GM19351 (cell line): ENCODE data around the gene SORCS3.

Experiments
- ATAC-seq: cut with Tn5 transposase; IDR thresholded peaks from one replicate; pipeline ENCODE4 v1.9.1; 2021; ENCODE audit warnings: mild to moderate bottlenecking, moderate library complexity; ENCODE audit not compliant: unreplicated experiment

The SORCS3 gene

DNA sequence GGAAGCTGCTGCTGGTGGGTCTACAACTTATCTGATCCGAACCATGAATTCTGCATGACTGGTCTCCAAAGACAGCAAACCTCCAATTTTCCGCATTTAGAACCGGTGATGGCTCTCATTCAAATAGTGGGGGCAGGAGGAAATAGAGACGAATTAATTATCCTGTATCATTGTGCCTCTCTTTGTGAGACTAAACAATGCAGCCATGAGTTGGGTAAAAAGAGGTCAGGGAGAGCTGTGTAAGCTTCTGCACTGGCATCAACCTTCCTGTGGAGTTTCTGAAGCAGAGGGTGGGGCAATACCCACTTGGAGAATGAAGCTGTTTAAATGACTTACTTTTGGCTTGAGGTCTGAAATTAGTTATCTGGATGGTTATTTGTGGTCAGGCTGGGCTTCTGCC lies 266.4 kb downstream of the SORCS3 start:
- no peak for ATAC-seq

DNA sequence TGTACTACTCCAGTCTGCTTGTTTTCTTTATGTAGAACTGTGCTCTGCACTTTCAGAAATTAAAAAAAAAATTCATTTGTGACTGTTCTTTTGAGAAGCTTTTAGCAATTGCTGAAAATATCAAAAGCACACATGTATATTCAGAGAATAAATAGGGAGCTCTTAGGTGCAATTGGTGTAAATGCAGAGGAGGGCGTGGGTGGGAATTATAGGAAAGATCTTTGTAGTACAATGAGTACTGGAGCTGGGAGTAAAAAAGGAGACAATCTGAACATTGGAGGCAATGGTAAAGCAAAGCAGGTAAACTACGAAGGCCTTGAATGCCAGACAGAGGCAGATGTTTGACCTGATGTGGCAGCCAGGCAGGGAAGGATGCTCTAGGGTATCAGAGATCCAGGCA lies 267.5 kb downstream of the SORCS3 start:
- ATAC-seq: no peak

DNA sequence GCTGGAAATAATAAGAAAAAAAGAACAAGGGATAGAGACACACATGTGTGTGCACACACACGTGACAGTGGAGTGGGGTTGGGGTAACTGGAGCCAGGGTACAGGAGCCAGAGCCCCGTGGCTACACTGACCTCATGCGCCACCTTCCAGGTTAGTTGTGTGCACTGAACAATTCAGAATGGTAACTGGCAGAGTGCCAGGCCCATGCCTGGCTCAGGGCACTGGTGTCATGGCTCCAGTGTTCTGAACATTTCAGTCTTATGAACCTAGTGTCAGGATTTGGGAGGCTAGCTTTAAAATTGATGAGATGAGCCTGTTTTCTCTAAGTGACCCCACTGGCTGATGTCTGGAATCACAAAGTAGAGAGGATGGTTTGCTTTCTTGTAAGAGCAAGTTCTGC lies 269.6 kb downstream of the SORCS3 start:
- no peak for ATAC-seq

GRCh38 chr10:104913390-104913789 lies 272.3 kb downstream of the SORCS3 start:
- ATAC-seq: no peak

GRCh38 chr10:104920476-104920875 lies 279.4 kb downstream of the SORCS3 start:
- ATAC-seq: no peak

DNA sequence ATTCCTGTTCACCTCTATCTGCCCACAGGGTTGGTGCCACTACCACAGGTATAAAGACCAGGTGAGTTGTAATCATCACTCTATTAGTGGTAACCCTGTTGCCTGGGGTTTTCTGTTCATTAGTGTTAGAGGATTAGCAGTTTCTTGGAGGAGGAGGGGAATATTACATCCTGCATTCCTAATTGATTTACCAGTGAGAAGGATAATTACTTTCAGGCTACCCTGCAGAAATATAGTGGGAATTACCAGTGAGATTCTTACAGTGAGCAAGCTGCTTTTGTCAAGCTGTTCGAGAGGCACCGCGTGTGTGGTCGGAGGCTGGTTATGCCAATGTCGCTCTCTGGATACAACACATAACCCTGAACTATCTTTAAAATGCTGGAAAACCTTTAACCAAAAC lies 280.7 kb downstream of the SORCS3 start:
- no peak for ATAC-seq

DNA sequence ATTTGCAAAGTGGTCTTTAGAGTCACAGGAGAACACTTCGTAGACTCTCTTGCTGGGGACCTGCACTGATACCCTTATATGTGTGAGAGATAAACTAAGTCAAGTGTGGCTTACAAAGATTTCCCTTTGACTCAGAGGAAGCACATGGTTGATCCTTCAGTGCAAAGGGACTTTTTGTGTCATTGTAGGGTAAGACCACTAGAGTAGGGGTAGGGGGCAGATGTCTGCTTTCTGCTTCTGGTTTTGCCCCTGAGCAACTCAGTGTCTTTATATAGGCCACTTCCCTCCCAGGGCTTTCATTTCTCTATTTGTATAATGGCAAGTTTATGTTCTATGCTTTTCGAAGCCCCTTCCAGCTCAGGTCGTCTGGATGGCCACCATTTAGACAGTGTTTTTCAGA lies 281.7 kb downstream of the SORCS3 start:
- peak; percentile 69 for ATAC-seq

DNA sequence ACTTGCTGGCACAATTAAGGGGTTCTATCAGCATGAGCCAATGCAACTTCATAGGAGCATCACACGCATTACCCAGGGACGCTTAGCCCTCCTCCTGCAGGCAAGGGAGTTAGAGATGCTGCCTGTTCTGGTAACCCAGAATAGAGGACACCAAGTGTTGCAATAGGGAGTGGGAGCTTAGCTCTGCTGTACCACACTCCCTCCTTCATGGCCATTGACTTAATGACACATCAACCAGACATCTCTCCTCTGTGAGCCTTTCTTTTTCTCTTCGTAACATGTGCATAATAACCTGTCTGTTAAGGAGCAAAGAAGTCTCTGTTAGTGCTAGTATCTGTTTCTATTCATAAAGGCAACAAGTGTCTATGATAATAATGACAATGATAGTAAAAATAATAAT lies 282.4 kb downstream of the SORCS3 start:
- no peak for ATAC-seq

DNA sequence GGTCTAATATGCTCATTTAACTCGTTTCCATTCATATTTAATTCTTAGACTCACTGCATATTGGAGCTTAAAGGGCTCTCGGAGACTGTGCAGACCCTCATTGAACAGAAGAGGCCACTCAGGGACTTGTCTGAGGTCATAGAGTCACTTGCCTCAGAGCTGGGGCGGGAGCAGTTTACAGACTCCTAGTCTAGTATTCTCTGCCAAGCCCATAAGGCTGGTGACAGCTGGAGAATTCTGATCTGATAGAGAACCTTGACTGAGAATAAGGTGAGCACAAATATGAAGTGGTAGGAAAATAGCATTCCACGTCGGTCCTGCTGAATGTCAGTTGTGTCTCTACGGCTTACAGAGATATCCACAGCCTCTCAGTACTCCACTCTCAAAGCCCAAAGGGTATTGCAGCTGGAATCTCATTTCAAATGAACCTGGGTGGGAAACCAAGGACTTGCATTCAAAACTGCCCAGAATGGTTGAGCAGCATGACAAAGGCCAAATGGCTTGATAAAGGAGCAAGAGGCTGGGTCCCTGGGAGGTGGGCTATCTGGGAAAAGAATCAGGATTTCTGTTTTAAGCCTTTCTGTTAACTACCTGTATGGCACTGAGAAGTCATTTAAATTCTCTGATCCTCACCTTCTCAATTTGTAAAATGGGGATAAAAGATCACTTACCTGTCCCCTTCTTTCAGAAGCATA lies 283.2 kb downstream of the SORCS3 start:
- no peak for ATAC-seq

GRCh38 chr10:104925232-104925851 lies 284.3 kb downstream of the SORCS3 start:
- no peak for ATAC-seq

GRCh38 chr10:104928734-104929133 lies 287.6 kb downstream of the SORCS3 start:
- ATAC-seq: no peak

- no peak for ATAC-seq
These were observed 290.6 kb downstream of the SORCS3 start for GRCh38 chr10:104931612-104932134.

- ATAC-seq: no peak
These were observed 294.6 kb downstream of the SORCS3 start for GRCh38 chr10:104935656-104936055.

DNA sequence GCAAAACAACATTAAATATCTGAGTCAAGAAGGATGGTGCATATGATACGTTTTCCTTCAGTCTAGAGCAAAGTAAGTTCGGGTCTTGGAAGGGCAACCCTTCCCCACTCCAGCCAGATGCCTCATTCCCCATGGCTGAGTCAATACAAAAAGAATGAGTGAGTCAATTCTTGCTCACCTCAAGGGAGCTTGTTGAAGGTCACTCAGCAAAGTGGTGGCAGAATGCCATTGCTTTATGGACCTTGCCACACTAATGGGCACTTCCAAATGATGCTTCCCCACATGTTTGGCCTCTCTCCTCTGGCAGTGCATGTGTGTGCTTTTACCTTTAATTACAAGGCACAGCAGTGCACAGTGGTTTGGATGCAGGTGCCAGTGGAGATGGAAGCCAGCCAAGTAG lies 296.5 kb downstream of the SORCS3 start:
- ATAC-seq: no peak

DNA sequence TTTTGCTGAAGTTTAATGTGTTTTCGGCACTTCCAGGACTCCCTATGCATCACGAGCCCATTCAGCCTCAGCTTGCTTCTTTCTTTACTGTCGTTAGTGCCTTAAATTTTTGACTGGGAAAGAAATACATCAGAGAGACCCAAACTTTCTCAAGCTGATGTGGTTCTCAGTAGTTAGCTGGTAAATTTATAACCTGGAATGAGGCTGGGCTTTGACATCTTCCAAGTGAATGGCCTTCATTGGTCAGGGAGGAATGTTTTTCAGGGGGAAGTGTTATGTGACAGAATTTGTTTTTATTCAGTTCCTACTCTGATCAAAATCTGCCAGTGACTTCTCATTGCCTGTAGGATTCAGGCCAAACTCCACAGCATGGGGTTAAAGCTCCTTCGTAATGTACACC lies 296.9 kb downstream of the SORCS3 start:
- ATAC-seq: no peak

- no peak for ATAC-seq
These were observed 300.6 kb downstream of the SORCS3 start for GRCh38 chr10:104941662-104942061.

- ATAC-seq: no peak
These were observed 306.2 kb downstream of the SORCS3 start for GRCh38 chr10:104947314-104947713.

DNA sequence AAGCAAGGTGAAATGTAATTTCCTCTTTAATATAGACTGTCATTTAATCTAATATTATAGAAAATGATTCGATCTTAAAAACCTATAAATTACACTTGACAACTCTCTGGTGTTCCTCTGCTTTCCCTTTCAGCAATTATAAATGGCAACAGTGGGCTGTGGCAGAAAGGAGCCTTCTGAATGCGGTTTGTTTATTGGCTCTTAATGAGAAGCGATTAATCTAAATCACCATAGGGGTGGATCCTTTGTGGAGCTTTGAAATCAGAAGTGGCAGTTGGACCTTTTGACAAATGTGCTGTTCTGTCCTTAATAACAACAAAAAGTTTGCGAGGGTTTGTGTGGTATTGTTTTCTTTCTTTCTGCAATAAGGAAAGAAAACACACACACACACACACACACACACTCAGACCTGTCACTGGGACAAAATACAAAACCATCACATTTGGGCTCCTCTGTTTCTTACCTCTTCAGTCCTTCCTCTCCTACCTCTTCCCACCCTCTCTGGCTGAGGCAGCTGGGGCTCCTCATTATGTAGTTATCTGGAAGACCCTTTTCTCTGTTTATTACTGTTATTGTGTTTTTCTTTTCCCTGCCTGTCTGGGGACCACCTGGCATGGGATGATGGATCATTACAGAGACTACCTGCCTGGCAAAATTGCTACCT lies 316.2 kb downstream of the SORCS3 start:
- ATAC-seq: no peak

DNA sequence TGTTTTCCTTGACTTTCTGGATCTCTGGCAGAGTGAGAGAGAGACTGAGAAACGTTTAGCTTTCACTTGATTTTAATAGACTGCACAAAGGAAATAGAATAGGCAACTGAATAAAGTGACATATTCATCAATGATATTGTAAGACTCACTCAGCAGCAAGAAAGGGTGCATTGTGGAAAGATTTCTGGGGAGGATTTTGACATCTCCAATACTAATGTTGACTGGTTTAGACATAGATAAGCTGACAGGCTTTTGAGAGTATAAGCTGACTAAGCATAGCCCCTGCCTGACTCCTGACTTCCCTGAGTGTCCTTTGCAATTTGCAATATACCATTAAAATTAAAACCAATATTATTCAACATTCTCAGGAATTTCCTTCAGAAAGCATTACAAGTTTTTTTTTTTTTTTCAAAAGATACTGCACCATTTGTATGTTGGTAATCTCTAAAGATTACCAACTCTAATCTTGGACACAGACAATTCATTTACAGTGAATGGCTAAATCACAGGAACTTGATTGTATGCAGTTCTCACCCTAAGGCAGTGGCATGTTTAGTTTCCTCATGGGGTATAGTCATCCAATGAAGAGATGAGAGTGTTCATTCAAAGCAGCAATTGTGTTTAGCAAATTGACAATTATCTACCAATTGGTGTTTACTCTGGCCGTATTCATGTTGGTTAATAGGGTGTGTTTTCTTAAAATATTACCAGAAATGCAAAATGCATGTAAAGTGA lies 325.6 kb downstream of the SORCS3 start:
- ATAC-seq: no peak

GRCh38 chr10:104980368-104980767 lies 339.3 kb downstream of the SORCS3 start:
- no peak for ATAC-seq

DNA sequence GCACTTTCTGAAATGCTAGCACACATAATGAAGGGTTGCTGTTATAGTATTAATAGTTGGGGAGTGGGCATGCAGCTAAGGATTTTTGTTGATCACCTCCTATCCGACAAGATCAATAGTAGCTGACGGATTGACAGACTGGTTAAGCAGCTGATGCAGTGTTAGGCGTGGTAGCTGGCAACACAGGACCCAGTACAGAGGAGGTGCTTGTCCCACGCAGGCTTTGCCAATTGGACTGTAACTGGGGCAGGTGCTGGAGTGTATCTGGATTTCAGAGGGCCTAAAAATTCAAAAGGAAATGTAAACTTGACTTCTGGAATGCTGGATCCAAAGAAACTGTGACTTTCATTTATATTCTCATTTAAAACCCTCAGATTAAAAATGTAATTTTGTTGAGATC lies 340.9 kb downstream of the SORCS3 start:
- ATAC-seq: no peak
